Spleen (tissue), 11 donors: ENCODE results near the gene EDIL3. TPM values are rescaled to one million over a fixed set of nuclear protein-coding genes. Genes with fewer than 3 reads are reported as not detected.

ENCODE experiments used
- DNase-seq: peaks from one replicate; pipeline ENCODE4 v3.0.0-alpha.2; 2020
- H3K27ac ChIP-seq, 8 donors: fragments of 200-600 bp; sonication (generic) in 7 of 8; 1 replicate in 4 of 8; 2 replicates in 4 of 8; pipeline versions ENCODE4 v1.5.0 to v1.8.0; 2016 to 2021; ENCODE audit warnings: inconsistent platforms in 4 of 8, mild to moderate bottlenecking in 4 of 8, moderate library complexity in 1 of 8
- H3K27me3 ChIP-seq, 7 donors: fragments of 200-600 bp; sonication (generic) in 6 of 7; replicated peaks in 1 of 7; 1 replicate in 4 of 7; 2 replicates in 3 of 7; pipeline versions ENCODE4 v1.5.0 to v1.8.0; 2016 to 2021; ENCODE audit warnings: inconsistent platforms in 3 of 7, mild to moderate bottlenecking in 1 of 7
- H3K36me3 ChIP-seq, 6 donors: fragments of 200-600 bp; sonication (generic) in 5 of 6; 1 replicate in 4 of 6; 2 replicates in 2 of 6; pipeline versions ENCODE4 v1.5.0 to v1.8.0; 2016 to 2021; ENCODE audit warnings: inconsistent platforms in 2 of 6
- H3K4me1 ChIP-seq, 6 donors: fragments of 200-600 bp; sonication (generic) in 5 of 6; 1 replicate in 3 of 6; 2 replicates in 3 of 6; pipeline versions ENCODE4 v1.5.0 to v1.8.0; 2016 to 2021; ENCODE audit warnings: inconsistent platforms in 3 of 6
- H3K4me3 ChIP-seq, 8 donors: fragments of 200-600 bp; sonication (generic) in 7 of 8; 1 replicate in 4 of 8; 2 replicates in 4 of 8; pipeline versions ENCODE4 v1.5.0 to v1.8.0; 2016 to 2021; ENCODE audit warnings: inconsistent platforms in 4 of 8, mild to moderate bottlenecking in 4 of 8, moderate library complexity in 2 of 8
- H3K9me3 ChIP-seq, 8 donors: fragments of 200-600 bp; sonication (generic) in 7 of 8; 1 replicate in 4 of 8; 2 replicates in 4 of 8; pipeline versions ENCODE4 v1.5.0 to v1.8.0; 2016 to 2021; ENCODE audit warnings: inconsistent platforms in 4 of 8
- CTCF ChIP-seq, 11 experiments: fragments of 200-600 bp in 7 of 11; fragments of 450-650 bp in 4 of 11; sonication (generic) in 4 of 11; IDR thresholded peaks in 8 of 11; conservative IDR thresholded peaks in 3 of 11; 1 replicate in 7 of 11; 2 replicates in 4 of 11; pipeline versions ENCODE4 v1.4.0 to v1.8.0; 2016 to 2021; ENCODE audit warnings: antibody characterized with exemption in 11 of 11, inconsistent platforms in 4 of 11, mild to moderate bottlenecking in 1 of 11
- POLR2A ChIP-seq, 3 donors: fragments of 450-650 bp; IDR thresholded peaks; one replicate each; pipeline ENCODE4 v1.5.1; 2017; ENCODE audit warnings: antibody characterized with exemption in 3 of 3, mild to moderate bottlenecking in 1 of 3
- POLR2AphosphoS5 ChIP-seq, 3 donors: sonication (generic); formaldehyde crosslinking; IDR thresholded peaks; one replicate each; pipeline ENCODE4 v1.5.1; 2017; ENCODE audit warnings: antibody characterized with exemption in 3 of 3
- WGBS, 5 donors: extraction: QIAGEN DNeasy Blood & Tissue Kit in 3 of 5; methylation state at CpG; one replicate each; pipeline versions ENCODE4 v1.1.5 to v1.1.7; 2013 to 2018; 5-methylcytosine and 5-hydroxymethylcytosine counted together
- intact Hi-C: fragments of 100-400 bp; cut with DNase I; formaldehyde crosslinking; loops from one replicate; pipeline ENCODE4 v1.15.0; 2023; ENCODE audit warnings: low total_unique reads
- polyA plus RNA-seq, 3 donors: library from polyadenylated mRNA; stranded (reverse); fragments of 200-250 nt; gene quantifications; one replicate each; pipeline ENCODE4 v1.2.1, GENCODE V29; 2013
- total RNA-seq, 7 donors: library from RNA; depleted of rRNA in 3 of 7; stranded (reverse); fragments of >200 nt in 3 of 7; fragmentation: NEBNext Ultra II Directional in 4 of 7; extraction: Animal tissue kit (Norgen Biotek cat#: 25700) in 4 of 7; gene quantifications; one replicate each; pipeline versions ENCODE4 v1.1.0 to v1.2.1, GENCODE V29; 2016 to 2021
- donor health status: healthy with polysubstance abuse.
- donor health status: DM: no; HTN: no; CAD: no; lungs with moderate emphysema.
- donor health status: DM: no; HTN: no; CAD: no.
- donor health status: Bipolar disorder and iron deficiency.
- donor health status: healthy.
- donor health status: DM: no; HTN: no; CAD: no.
- donor health status: DM: yes; HTN: yes; CAD: no.

EDIL3 gene
- total and polyA plus RNA-seq, 10 donors: 0.61 to 2.9 (median 2.1) TPM

- Histone ChIP-seq H3K27ac (no peak overlapping the region), H3K4me3 (no peak overlapping the region), H3K9me3 (no peaks in the 10 kb centered on the region), H3K4me1 (no peaks in the 10 kb centered on the region), H3K27me3 (no peaks in the 10 kb centered on the region), H3K36me3 (no peaks in the 10 kb centered on the region)
- no peak for TF ChIP-seq CTCF (IDR thresholded peaks at IDR 0.05 in 8 of 11, conservative IDR thresholded peaks at IDR 0.05 in 3 of 11)
- TF ChIP-seq POLR2A (IDR thresholded peaks at IDR 0.05): no peak
- TF ChIP-seq POLR2AphosphoS5 (IDR thresholded peaks at IDR 0.05): no peak
- intact Hi-C loops: no loop called here
- WGBS, 5 donors: 80 to 89% (median 82%) methylated on average over 6 of the region's 6 CpGs
- no peak for DNase-seq
Measured at GRCh38 chr5:84393969-84394368, 9.3 kb upstream of the EDIL3 start.

DNA sequence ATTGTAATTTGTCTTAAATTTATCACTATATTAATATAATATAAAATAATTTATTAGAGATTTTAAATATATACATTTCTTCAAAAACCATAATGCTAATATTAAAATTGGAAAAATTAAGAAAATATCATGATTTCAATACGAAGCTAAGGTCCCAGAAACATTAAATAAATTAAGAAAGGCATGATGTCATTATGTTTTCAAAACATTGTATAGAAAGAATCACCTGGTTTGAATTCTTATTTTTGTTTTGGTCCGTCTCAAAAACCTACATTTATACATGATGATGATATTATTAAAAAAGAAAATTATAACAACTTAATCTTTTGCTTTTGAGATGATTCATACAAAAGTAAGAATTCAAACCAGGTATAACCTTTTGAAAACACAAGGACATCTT is 8.2 kb upstream of the EDIL3 start:
- WGBS, 5 donors: 69 to 89% (median 81%) methylated on average over 2 of the region's 2 CpGs
- TF ChIP-seq POLR2AphosphoS5 (IDR thresholded peaks at IDR 0.05): no peak
- no peak for TF ChIP-seq POLR2A (IDR thresholded peaks at IDR 0.05)
- TF ChIP-seq CTCF (IDR thresholded peaks at IDR 0.05 in 8 of 11, conservative IDR thresholded peaks at IDR 0.05 in 3 of 11): no peak
- no peak overlapping the region for H3K27ac ChIP-seq
- H3K27me3 ChIP-seq: no peaks in the 10 kb centered on the region
- no peak for DNase-seq
- H3K4me1 ChIP-seq: no peaks in the 10 kb centered on the region
- no peaks in the 10 kb centered on the region for H3K36me3 ChIP-seq
- intact Hi-C loops: no loop called here
- H3K4me3 ChIP-seq: no peak overlapping the region
- H3K9me3 ChIP-seq: no peaks in the 10 kb centered on the region

GRCh38 chr5:84385705-84386104 is 1.0 kb upstream of the EDIL3 start:
- intact Hi-C loops: no loop called here
- WGBS, 5 donors: 65 to 79% (median 72%) methylated on average over 2 of the region's 2 CpGs
- no peak overlapping the region for H3K4me3 ChIP-seq

More at GRCh38 chr5:84385705-84386104, 1.0 kb upstream of the EDIL3 start:
- Histone ChIP-seq H3K36me3 (no peaks in the 10 kb centered on the region), H3K27me3 (peaks cover 0 to 57% (median 44%) of the 10 kb centered on the region in 7 donors), H3K9me3 (no peaks in the 10 kb centered on the region), H3K27ac (no peak overlapping the region), H3K4me1 (peaks cover 0 to 35% (median 23%) of the 10 kb centered on the region in 6 donors)
- no peak for DNase-seq
- TF ChIP-seq POLR2AphosphoS5 (IDR thresholded peaks at IDR 0.05) (no peak), POLR2A (IDR thresholded peaks at IDR 0.05) (no peak), CTCF (IDR thresholded peaks at IDR 0.05 in 8 of 11, conservative IDR thresholded peaks at IDR 0.05 in 3 of 11) (no peak)
